ENCODE measurements around the gene PRKCD. TPM values are rescaled to one million over a fixed set of nuclear protein-coding genes. Genes with fewer than 3 reads are reported as not detected.

The PRKCD gene
- total RNA-seq, 1 experiment from 2014 or later, result 30.9 TPM

DNA sequence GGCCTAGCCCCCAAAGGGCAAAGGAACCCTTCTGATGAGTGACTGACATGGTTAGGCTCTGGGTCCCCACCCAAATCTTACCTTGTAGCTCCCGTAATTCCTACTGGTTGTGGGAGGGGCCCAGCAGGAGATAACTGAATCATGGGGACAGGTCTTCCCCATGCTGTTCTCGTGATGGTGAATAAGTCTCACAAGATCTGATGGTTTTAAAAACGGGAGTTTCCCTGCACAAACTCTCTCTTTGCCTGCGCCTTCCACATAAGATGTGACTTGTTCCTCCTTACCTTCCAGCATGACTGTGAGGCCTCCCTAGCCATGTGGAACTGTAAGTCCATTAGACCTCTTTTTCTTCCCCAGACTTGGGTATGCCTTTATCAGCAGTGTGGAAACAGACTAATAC lies 77.9 kb downstream of the PRKCD start:
- Mint-ChIP-seq H3K4me1 (ENCODE audit: low read depth, unreplicated experiment) (peaks cover 16% of the 10 kb centered on the region), H3K27me3 (ENCODE audit: insufficient read depth, unreplicated experiment) (no peaks in the 10 kb centered on the region), H3K36me3 (ENCODE audit: insufficient read depth, unreplicated experiment) (peaks cover 73% of the 10 kb centered on the region), H3K27ac (ENCODE audit: unreplicated experiment) (peak overlapping the region; percentile 53), H3K9me3 (ENCODE audit: unreplicated experiment) (no peaks in the 10 kb centered on the region), H3K4me3 (ENCODE audit: unreplicated experiment) (no peak overlapping the region)
- H3K4me3 ChIP-seq (ENCODE audit: low read depth, low read length), result no peak overlapping the region
- ChIA-PET CTCF (no interaction called here), POLR2A (no interaction called here)
- H3K27me3 ChIP-seq (replicated peaks; ENCODE audit: control insufficient read depth, insufficient read depth, low read length), result no peaks in the 10 kb centered on the region
- peaks cover 18% of the 10 kb centered on the region for H3K4me1 ChIP-seq
- H3K9me3 ChIP-seq, result no peaks in the 10 kb centered on the region
- DNase-seq, result no peak
- H3K36me3 ChIP-seq (ENCODE audit: control insufficient read depth, insufficient read depth, low read length), result peaks cover 5% of the 10 kb centered on the region
- no peak for TF ChIP-seq CTCF (IDR thresholded peaks at IDR 0.05; ENCODE audit: insufficient read depth in 1 of 2, low read depth in 1 of 2, low read length in 1 of 2, severe bottlenecking in 1 of 2, unreplicated experiment in 1 of 2)
- BruUV-seq (replicated peaks), result no TSS peak
- intact Hi-C loops (cut with micrococcal nuclease; ENCODE audit: unreplicated experiment), result no loop called here

DNA sequence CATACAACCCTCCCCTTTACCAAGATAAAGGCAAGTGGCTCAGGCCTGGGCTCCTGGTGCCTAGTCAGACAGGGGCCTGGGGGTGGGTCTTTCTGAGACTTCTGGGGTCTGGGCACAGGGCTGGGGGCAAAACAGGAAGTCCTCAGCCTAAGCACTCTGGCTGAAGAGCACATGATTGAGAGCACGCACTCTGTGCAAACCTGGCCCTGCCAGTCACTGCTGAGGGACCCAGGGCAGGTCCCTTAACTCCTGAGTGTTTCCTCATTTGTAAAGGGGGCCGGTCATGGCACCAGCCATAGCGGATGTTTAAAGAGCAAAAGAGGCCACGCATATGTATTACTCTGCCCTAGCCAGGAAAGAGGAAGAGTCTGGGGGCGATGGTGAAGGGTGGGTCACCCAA lies 78.8 kb downstream of the PRKCD start:
- no TSS peak for BruUV-seq (replicated peaks)
- intact Hi-C loops (cut with micrococcal nuclease; ENCODE audit: unreplicated experiment), result no loop called here
- POLR2A ChIA-PET, result no interaction called here

DNA sequence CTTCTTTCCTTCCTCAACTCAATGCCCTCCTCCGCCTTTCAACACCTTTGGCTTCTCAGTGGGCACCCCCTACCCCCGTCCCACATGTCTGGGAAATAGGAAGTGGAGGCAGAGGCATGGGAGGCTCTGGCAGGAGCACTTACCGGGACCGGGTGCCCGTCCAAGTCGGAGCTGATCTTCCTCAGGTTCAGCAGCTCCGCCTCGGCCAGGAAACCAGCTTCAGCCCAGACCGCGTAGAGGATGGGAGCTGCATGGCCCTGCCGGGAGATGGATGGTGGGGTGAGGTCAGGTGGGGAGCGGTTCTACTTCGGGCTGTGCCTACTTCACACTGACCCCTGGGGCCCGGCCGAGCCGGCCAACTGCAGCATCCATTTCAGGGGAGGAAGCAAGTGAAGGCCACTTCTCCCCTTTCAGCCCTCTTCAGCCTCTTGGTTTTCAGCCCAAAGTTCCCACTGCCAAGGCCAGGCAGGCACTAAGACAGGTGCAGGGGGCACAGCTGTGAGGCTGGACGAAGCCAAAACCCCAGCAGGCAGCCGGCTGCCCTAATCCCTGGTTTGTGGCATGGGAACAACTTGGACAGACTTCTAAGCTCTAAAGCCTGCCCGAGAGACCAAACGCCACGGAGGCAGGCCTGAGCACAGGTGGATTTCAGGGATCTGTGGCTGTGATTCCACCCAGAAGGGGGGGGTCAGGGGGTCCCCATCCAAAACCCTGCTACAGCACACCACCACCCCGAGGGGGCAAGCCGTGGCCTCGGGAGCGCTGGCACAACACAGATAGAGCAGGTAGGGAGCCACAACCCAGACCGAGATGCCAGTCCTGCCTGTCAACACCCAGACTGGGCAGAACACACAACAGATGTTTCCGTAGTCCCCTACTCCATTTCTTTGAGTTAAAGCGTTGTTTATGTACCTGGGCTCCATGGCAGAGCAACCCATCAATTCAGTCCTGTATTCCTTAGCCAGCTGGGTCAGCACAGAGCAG lies 80.3 kb downstream of the PRKCD start:
- DNase-seq, result no peak
- no peak overlapping the region for H3K4me3 Mint-ChIP-seq (ENCODE audit: unreplicated experiment)
- BruUV-seq (replicated peaks), result no TSS peak
- intact Hi-C loops (cut with micrococcal nuclease; ENCODE audit: unreplicated experiment), result no loop called here
- POLR2A ChIA-PET, result no interaction called here
- H3K9me3 ChIP-seq, result no peaks in the 10 kb centered on the region
- H3K36me3 ChIP-seq (ENCODE audit: control insufficient read depth, insufficient read depth, low read length), result 0 out of 2 replicates have a peak, but pooled peaks cover 3% of the 10 kb centered on the region
- H3K27me3 ChIP-seq (replicated peaks; ENCODE audit: control insufficient read depth, insufficient read depth, low read length), result no peaks in the 10 kb centered on the region
- peaks cover 18% of the 10 kb centered on the region for H3K4me1 Mint-ChIP-seq (ENCODE audit: low read depth, unreplicated experiment)
- no peaks in the 10 kb centered on the region for H3K9me3 Mint-ChIP-seq (ENCODE audit: unreplicated experiment)
- H3K27ac Mint-ChIP-seq (ENCODE audit: unreplicated experiment), result no peak overlapping the region
- peaks cover 18% of the 10 kb centered on the region for H3K4me1 ChIP-seq
- CTCF ChIA-PET, result no interaction called here
- no peak overlapping the region for H3K4me3 ChIP-seq (ENCODE audit: low read depth, low read length)
- no peaks in the 10 kb centered on the region for H3K27me3 Mint-ChIP-seq (ENCODE audit: insufficient read depth, unreplicated experiment)
- TF ChIP-seq CTCF (IDR thresholded peaks at IDR 0.05; ENCODE audit: insufficient read depth in 1 of 2, low read depth in 1 of 2, low read length in 1 of 2, severe bottlenecking in 1 of 2, unreplicated experiment in 1 of 2), result no peak
- peaks cover 64% of the 10 kb centered on the region for H3K36me3 Mint-ChIP-seq (ENCODE audit: insufficient read depth, unreplicated experiment)

More for the DNA sequence above, 78.8 kb downstream of the PRKCD start:
- no peak for DNase-seq
- H3K27me3 ChIP-seq (replicated peaks; ENCODE audit: control insufficient read depth, insufficient read depth, low read length), result no peaks in the 10 kb centered on the region
- Mint-ChIP-seq H3K36me3 (ENCODE audit: insufficient read depth, unreplicated experiment) (peaks cover 64% of the 10 kb centered on the region), H3K4me3 (ENCODE audit: unreplicated experiment) (no peak overlapping the region), H3K27ac (ENCODE audit: unreplicated experiment) (peak overlapping the region; percentile 22), H3K27me3 (ENCODE audit: insufficient read depth, unreplicated experiment) (no peaks in the 10 kb centered on the region), H3K4me1 (ENCODE audit: low read depth, unreplicated experiment) (peaks cover 18% of the 10 kb centered on the region), H3K9me3 (ENCODE audit: unreplicated experiment) (no peaks in the 10 kb centered on the region)
- H3K36me3 ChIP-seq (ENCODE audit: control insufficient read depth, insufficient read depth, low read length), result peaks cover 3% of the 10 kb centered on the region; the same call in 1 of the 2 replicates
- no peak for TF ChIP-seq CTCF (IDR thresholded peaks at IDR 0.05; ENCODE audit: insufficient read depth in 1 of 2, low read depth in 1 of 2, low read length in 1 of 2, severe bottlenecking in 1 of 2, unreplicated experiment in 1 of 2)
- CTCF ChIA-PET, result no interaction called here
- H3K4me1 ChIP-seq, result peaks cover 18% of the 10 kb centered on the region
- H3K4me3 ChIP-seq (ENCODE audit: low read depth, low read length), result no peak overlapping the region
- H3K9me3 ChIP-seq, result no peaks in the 10 kb centered on the region

Data from Caco-2 (cell line).